ENCODE results near the gene PIM1. TPM values are rescaled to one million over a fixed set of nuclear protein-coding genes. Genes with fewer than 3 reads are reported as not detected.

PIM1 gene
- total RNA-seq (100 to 1,000 TPM; 124 to 125 TPM), polyA plus RNA-seq (100 to 1,000 TPM; 268 to 334 TPM)

GRCh38 chr6:37169496-37170272, at the start of gene PIM1:
Gene PIM1, plus strand, starts transcription at chr6:37170152. Its CDS starts 424 bp downstream, at chr6:37170576.
- peak within 1 kb of the TSS; percentile 93 to 99 (median 94) for H3K4me3 Mint-ChIP-seq
- peak; percentile 94 to 98 (median 95) for DNase-seq
- Histone ChIP-seq H3K27me3 (ENCODE audit: insufficient read depth, low read length) (no peaks in the 10 kb centered on the region), H3K9me3 (ENCODE audit: control insufficient read depth in 1 of 2, low read length in 2 of 2) (no peaks in the 10 kb centered on the region), H3K4me3 (ENCODE audit: low read length in 2 of 2) (peak within 1 kb of the TSS; percentile 76 to 97), H3K36me3 (ENCODE audit: insufficient read depth, low read length) (peaks cover 31% of the 10 kb centered on the region), H3K27ac (ENCODE audit: low read depth, low read length) (peak within 1 kb of the TSS; percentile 74), H3K4me1 (ENCODE audit: insufficient read depth, low read length) (peaks cover 36% of the 10 kb centered on the region)
- intact Hi-C loops (cut with micrococcal nuclease): loop anchor here (1.0 to 2.0 kb wide), 3 partner anchors 15 to 67 kb away; no protein-coding TSS in a partner anchor
- H3K27me3 Mint-ChIP-seq: no peaks in the 10 kb centered on the region
- H3K27ac Mint-ChIP-seq: peak within 1 kb of the TSS; percentile 94 to 98 (median 96)
- peaks cover 0 to 5% (median 0%) of the 10 kb centered on the region in 8 donors for H3K9me3 Mint-ChIP-seq
- POLR2A ChIA-PET (ENCODE audit: partially characterized antibody): interaction anchor here (0.7 to 13.4 kb wide), 17 partner anchors 9 to 184 kb away, joined by 3 to 394 read pairs (median 7); partner anchors contain the start of gene MTCH1
- CTCF ChIA-PET (ENCODE audit: partially characterized antibody): interaction anchor here (0.7 to 21.8 kb wide), 6 partner anchors 9 to 146 kb away, joined by 3 to 627 read pairs (median 165); no protein-coding TSS in a partner anchor
- peaks cover 38 to 42% of the 10 kb centered on the region in 2 donors for H3K36me3 Mint-ChIP-seq
- peaks cover 23 to 54% (median 29%) of the 10 kb centered on the region in 4 donors for H3K4me1 Mint-ChIP-seq

GRCh38 chr6:37121556-37121955, 48.4 kb upstream of the PIM1 start:
- H3K36me3 Mint-ChIP-seq: no peaks in the 10 kb centered on the region
- peaks cover 4% of the 10 kb centered on the region in 4 donors for H3K4me1 Mint-ChIP-seq
- intact Hi-C loops (cut with micrococcal nuclease): no loop called here
- Histone ChIP-seq H3K9me3 (ENCODE audit: control insufficient read depth in 1 of 2, low read length in 2 of 2) (no peaks in the 10 kb centered on the region), H3K4me3 (ENCODE audit: low read length in 2 of 2) (no peak overlapping the region), H3K4me1 (ENCODE audit: insufficient read depth, low read length) (no peaks in the 10 kb centered on the region), H3K27ac (ENCODE audit: low read depth, low read length) (no peak overlapping the region), H3K27me3 (ENCODE audit: insufficient read depth, low read length) (no peaks in the 10 kb centered on the region), H3K36me3 (ENCODE audit: insufficient read depth, low read length) (no peaks in the 10 kb centered on the region)
- POLR2A ChIA-PET (ENCODE audit: partially characterized antibody): interaction anchor here (1.2 kb wide), 1 partner anchor 88 kb away, joined by 3 read pairs; no protein-coding TSS in a partner anchor
- no peak overlapping the region for H3K4me3 Mint-ChIP-seq
- CTCF ChIA-PET (ENCODE audit: partially characterized antibody): interaction anchor here (0.6 to 0.7 kb wide), 2 partner anchors 9 to 46 kb away, joined by 3 to 4 read pairs; no protein-coding TSS in a partner anchor
- H3K27me3 Mint-ChIP-seq: no peaks in the 10 kb centered on the region
- DNase-seq: no peak
- no peak overlapping the region for H3K27ac Mint-ChIP-seq
- no peaks in the 10 kb centered on the region for H3K9me3 Mint-ChIP-seq

GRCh38 chr6:37122861-37123260, 47.1 kb upstream of the PIM1 start:
- no peaks in the 10 kb centered on the region for H3K4me1 ChIP-seq (ENCODE audit: insufficient read depth, low read length)
- POLR2A ChIA-PET (ENCODE audit: partially characterized antibody): no interaction called here

GRCh38 chr6:37123957-37124729, 45.8 kb upstream of the PIM1 start:
- no peaks in the 10 kb centered on the region for H3K9me3 ChIP-seq (ENCODE audit: control insufficient read depth in 1 of 2, low read length in 2 of 2)
- peaks cover 2 to 4% (median 4%) of the 10 kb centered on the region in 4 donors for H3K4me1 Mint-ChIP-seq
- no peak overlapping the region for H3K27ac ChIP-seq (ENCODE audit: low read depth, low read length)
- H3K27me3 ChIP-seq (ENCODE audit: insufficient read depth, low read length): no peaks in the 10 kb centered on the region
- no peak overlapping the region for H3K4me3 Mint-ChIP-seq
- no peaks in the 10 kb centered on the region for H3K9me3 Mint-ChIP-seq
- no peaks in the 10 kb centered on the region for H3K27me3 Mint-ChIP-seq
- H3K4me3 ChIP-seq (ENCODE audit: low read length in 2 of 2): no peak overlapping the region
- CTCF ChIA-PET (ENCODE audit: partially characterized antibody): no interaction called here
- H3K27ac Mint-ChIP-seq: no peak overlapping the region
- H3K36me3 Mint-ChIP-seq: no peaks in the 10 kb centered on the region
- POLR2A ChIA-PET (ENCODE audit: partially characterized antibody): no interaction called here
- H3K36me3 ChIP-seq (ENCODE audit: insufficient read depth, low read length): no peaks in the 10 kb centered on the region
- no peak for DNase-seq
- intact Hi-C loops (cut with micrococcal nuclease): no loop called here
- no peaks in the 10 kb centered on the region for H3K4me1 ChIP-seq (ENCODE audit: insufficient read depth, low read length)

More at GRCh38 chr6:37122861-37123260, 47.1 kb upstream of the PIM1 start:
- H3K36me3 Mint-ChIP-seq: no peaks in the 10 kb centered on the region
- no peak for DNase-seq
- H3K27me3 ChIP-seq (ENCODE audit: insufficient read depth, low read length): no peaks in the 10 kb centered on the region
- no peak overlapping the region for H3K4me3 Mint-ChIP-seq
- H3K27ac Mint-ChIP-seq: peak overlapping the region in 2 of 7 donors; percentile 45 to 48
- no peaks in the 10 kb centered on the region for H3K27me3 Mint-ChIP-seq
- peaks cover 2 to 4% (median 4%) of the 10 kb centered on the region in 4 donors for H3K4me1 Mint-ChIP-seq
- H3K9me3 Mint-ChIP-seq: no peaks in the 10 kb centered on the region
- H3K4me3 ChIP-seq (ENCODE audit: low read length in 2 of 2): no peak overlapping the region
- H3K27ac ChIP-seq (ENCODE audit: low read depth, low read length): no peak overlapping the region
- no peaks in the 10 kb centered on the region for H3K36me3 ChIP-seq (ENCODE audit: insufficient read depth, low read length)
- intact Hi-C loops (cut with micrococcal nuclease): no loop called here
- CTCF ChIA-PET (ENCODE audit: partially characterized antibody): no interaction called here
- no peaks in the 10 kb centered on the region for H3K9me3 ChIP-seq (ENCODE audit: control insufficient read depth in 1 of 2, low read length in 2 of 2)

DNA sequence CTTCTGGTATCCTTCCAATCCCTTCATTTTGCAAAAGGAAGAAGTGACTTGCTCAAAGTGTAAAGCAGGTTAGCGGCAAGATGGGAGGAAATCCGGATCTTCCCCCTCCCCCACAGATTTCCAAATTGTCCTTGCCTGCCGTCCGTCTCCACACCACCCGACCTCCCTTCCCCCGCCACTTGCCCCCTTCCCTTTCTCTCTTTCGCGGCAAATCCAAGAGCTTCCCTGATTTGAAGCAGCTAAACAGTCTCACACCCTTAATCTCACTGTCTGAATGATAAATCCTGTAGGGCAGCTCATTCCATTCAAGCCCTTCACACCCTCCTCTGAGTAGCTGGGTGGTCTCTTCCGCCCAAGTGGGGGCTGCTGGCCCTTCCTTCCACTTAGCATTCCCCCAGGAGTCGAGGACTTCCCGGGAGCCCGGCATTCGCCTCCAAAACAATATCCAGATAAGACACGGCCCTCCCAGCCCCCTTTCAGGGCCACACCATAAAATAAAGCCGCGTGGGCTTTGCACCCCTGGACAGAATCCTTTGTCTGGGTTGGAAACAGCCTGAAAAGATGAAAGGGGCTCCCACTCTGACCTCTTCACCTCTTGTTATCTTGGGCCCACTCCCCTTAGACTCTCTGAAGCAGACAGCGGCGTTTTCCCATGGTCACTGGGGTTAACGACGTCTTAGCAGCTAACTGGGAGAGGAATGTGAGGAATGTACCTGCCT, 44.0 kb upstream of the PIM1 start:
- Mint-ChIP-seq H3K9me3 (no peaks in the 10 kb centered on the region), H3K27me3 (no peaks in the 10 kb centered on the region), H3K4me1 (peaks cover 3 to 10% (median 6%) of the 10 kb centered on the region in 4 donors), H3K27ac (peak overlapping the region in 2 of 7 donors; percentile 17 to 66), H3K36me3 (no peaks in the 10 kb centered on the region), H3K4me3 (no peak overlapping the region)
- Histone ChIP-seq H3K4me1 (ENCODE audit: insufficient read depth, low read length) (peaks cover 3% of the 10 kb centered on the region), H3K9me3 (ENCODE audit: control insufficient read depth in 1 of 2, low read length in 2 of 2) (no peaks in the 10 kb centered on the region), H3K27me3 (ENCODE audit: insufficient read depth, low read length) (no peaks in the 10 kb centered on the region), H3K4me3 (ENCODE audit: low read length in 2 of 2) (no peak overlapping the region), H3K27ac (ENCODE audit: low read depth, low read length) (no peak overlapping the region), H3K36me3 (ENCODE audit: insufficient read depth, low read length) (no peaks in the 10 kb centered on the region)
- DNase-seq: no peak
- intact Hi-C loops (cut with micrococcal nuclease): no loop called here
- POLR2A ChIA-PET (ENCODE audit: partially characterized antibody): no interaction called here
- CTCF ChIA-PET (ENCODE audit: partially characterized antibody): no interaction called here

DNA sequence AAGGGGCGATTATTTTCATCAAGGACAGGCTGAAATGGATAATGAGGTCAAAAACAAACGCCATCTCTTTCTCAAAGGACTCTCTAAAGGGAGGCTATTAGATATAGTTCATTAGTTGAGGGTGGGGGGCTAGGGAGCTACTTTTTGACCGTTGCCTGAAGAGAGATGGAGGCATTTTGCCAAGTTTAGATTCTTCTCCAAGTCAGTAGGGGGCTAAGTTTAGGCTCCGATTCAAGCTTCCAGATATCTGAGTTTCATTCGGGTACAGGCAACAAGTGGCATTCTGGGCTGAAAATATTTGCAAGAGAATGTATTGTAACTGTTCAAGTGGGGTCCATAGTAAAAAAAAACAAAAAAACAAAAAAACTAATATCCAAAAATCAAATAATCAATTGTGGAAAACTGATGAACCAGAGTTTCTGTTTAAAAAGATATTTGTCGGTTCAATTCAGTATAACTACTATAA, 43.4 kb upstream of the PIM1 start:
- POLR2A ChIA-PET (ENCODE audit: partially characterized antibody): no interaction called here
- CTCF ChIA-PET (ENCODE audit: partially characterized antibody): no interaction called here

More for the DNA sequence above, 43.4 kb upstream of the PIM1 start:
- peak overlapping the region in 2 of 7 donors; percentile 29 to 66 for H3K27ac Mint-ChIP-seq
- H3K4me3 Mint-ChIP-seq: no peak overlapping the region
- H3K36me3 Mint-ChIP-seq: no peaks in the 10 kb centered on the region
- no peak for DNase-seq
- no peaks in the 10 kb centered on the region for H3K27me3 ChIP-seq (ENCODE audit: insufficient read depth, low read length)
- no peaks in the 10 kb centered on the region for H3K36me3 ChIP-seq (ENCODE audit: insufficient read depth, low read length)
- H3K4me1 ChIP-seq (ENCODE audit: insufficient read depth, low read length): peaks cover 7% of the 10 kb centered on the region
- intact Hi-C loops (cut with micrococcal nuclease): no loop called here
- no peaks in the 10 kb centered on the region for H3K27me3 Mint-ChIP-seq
- H3K4me1 Mint-ChIP-seq: peaks cover 3 to 10% (median 6%) of the 10 kb centered on the region in 4 donors
- no peaks in the 10 kb centered on the region for H3K9me3 ChIP-seq (ENCODE audit: control insufficient read depth in 1 of 2, low read length in 2 of 2)
- H3K9me3 Mint-ChIP-seq: no peaks in the 10 kb centered on the region
- H3K27ac ChIP-seq (ENCODE audit: low read depth, low read length): no peak overlapping the region
- no peak overlapping the region for H3K4me3 ChIP-seq (ENCODE audit: low read length in 2 of 2)
